T-helper 22 cell (primary cell): ENCODE results near the gene JMJD1C.
A peak's percentile ranks its signal among the peaks of the same experiment; 100 is the strongest.
"Not testable (repeated sequence)": the region's sequence is repeated elsewhere in the genome, so short reads cannot be mapped to it uniquely, and the experiment has no call there.

Experiments
- DNase-seq: peaks from one replicate; pipeline ENCODE4 v3.0.0-alpha.2; 2020; ENCODE audit warnings: low read depth

Gene JMJD1C

DNA sequence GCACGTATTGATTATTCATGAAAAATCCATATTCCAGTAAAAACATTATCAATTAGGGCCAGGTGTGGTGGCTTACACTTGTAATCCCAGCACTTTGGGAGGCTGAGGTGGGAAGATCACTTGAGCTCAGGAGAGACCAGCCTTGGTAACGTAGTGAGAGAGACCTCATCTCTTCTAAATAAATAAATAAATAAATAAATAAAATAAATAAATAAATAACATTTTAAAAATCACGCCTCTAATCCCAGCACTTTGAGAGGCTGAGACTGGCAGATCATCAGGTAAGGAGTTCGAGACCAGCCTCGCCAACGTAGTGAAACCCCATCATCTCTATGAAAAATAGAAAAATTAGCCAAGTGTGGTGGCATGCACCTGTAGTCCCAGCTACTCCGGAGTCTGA is 300.5 kb downstream of the JMJD1C start:
- DNase-seq = no peak

- DNase-seq = no peak
Observed at GRCh38 chr10:63164166-63164623, 301.6 kb downstream of the JMJD1C start.

DNA sequence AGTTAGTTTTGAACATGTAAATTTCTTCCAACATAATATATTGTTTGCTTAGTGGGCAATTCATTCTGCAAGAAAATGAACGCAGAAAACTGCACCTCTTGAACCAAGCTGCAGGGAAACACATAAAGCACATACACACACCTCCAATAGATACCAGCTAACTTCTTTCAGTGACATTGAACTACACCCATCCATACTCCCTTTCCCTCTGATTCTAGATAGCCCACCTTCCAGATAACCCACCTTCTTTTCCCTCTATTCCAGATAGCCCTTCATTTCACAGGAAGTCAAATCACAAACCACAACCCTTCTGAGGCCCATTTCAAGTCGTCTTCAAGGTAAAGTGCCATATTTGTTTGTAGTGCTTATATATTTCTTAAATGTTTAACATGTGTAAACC is 304.2 kb downstream of the JMJD1C start:
- no peak for DNase-seq

DNA sequence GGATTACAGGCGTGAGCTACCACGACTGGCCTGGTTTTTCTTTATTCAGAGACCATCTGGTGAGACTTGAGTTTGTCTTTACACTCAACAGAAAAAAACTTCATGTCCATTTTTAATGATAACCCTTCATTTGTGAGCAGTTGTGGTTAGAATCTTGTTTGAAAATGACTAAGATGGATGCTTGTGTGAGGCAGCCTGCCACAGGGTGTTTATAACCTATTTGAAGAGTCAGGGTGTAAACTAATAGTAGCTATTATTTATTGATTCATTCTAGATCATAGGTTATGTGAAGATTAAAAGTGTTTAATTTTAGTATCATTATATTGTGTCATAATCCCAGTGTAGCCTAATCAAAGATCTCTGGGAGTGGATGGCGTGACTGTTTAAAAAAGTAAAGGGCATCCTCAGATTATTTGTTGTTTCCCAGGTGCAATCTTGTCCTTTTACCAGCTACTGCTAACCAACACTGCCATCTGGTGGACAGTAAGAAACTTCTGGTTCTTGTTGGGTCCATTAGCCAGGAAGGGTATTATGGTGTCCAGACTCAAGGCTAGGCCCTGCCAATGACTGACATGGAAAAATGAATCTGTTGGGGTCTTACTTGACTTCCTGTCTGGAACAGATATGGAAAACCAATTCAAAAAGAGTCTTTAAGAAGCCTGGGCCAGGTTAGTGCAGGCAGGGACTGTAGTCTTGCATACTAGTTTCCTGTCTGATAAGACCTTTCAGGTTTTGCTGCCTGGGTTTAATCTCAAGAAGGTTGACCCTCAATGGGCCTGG is 307.7 kb downstream of the JMJD1C start:
- DNase-seq = peak; percentile 19

DNA sequence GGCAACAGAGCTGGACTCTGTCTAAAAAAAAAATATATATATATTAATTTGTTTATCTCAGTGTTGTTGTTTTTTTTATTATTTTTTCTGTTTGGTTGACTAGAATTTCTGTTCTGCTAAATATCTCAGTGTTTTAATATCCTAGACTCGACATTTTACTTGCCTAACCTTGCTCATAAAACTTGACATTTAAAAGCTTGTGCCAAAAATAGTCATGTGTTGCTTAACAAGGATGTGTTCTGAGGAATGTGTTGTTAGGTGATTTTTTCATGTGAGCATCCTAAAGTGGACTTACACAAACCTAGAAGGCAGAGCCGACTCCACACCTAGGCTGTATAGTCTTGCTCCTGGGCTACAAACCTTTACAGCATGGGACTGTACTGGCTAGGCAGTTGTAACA is 309.5 kb downstream of the JMJD1C start:
- no peak for DNase-seq

DNA sequence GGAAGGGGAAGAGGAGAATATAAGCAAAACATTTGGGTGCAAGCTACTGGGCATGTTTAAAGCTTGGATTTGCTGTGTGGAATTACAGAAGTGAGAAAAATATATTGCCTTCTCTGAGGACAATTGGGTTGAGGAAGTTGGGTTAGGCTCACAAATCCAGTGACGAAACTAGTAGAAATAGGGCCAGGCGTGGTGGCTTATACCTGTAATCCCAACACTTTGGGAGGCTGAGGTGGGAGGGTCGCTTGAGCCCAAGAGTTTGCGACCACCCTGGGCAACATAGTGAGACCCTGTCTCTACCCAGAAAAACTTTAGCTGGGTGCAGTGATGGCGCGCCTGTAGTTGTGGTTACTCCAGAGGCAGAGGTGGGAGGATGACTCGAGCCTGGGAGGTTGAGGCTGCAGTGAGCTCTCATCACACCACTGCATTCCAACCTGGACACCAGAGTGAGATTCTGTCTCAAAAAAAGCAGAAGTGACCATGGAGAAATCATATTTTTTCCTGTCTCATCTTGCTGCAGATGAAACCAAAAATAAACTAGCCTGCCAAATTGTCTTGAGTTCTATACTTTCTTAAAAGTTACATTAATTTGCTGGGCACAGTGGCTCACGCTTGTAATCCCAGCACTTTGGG is 310.3 kb downstream of the JMJD1C start:
- DNase-seq = no peak

DNA sequence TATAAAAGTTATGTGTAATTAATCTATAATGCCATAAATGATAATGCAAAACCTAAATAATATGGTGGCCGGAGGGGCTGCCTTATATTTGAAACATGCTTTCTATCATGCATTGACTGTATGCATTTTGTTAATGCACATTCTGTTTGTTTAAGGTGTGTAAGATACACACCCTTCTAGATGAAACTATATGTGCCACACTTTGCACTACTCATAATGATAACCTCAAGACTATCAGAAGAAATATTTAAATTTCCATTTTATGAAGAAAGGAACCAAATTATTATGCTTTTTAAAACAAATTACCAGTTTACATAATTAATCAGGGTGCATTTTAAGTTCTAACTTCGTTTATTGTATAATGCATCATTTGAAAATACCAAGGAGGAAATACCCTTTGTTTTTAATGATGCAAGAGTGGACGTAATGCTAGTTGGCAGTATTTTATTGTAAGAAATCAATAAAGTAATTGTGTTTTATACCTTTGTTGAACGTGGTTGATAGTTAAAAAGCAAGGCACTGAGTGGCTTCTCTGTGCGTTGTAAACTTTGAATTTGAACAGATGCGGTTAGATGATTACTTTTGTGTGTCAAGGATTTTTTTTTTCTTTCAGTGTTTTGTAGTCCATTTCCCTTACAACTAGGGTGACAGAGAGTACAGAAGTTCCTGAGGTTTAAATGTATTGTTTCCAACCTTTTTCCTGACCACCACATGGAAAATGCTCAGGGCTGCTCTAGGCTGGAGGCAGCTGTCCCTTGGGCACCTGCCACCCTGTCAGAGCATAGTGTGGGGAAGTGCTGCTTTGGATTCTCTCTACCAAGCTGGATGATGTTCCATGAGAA is 311.0 kb downstream of the JMJD1C start:
- DNase-seq = no peak

DNA sequence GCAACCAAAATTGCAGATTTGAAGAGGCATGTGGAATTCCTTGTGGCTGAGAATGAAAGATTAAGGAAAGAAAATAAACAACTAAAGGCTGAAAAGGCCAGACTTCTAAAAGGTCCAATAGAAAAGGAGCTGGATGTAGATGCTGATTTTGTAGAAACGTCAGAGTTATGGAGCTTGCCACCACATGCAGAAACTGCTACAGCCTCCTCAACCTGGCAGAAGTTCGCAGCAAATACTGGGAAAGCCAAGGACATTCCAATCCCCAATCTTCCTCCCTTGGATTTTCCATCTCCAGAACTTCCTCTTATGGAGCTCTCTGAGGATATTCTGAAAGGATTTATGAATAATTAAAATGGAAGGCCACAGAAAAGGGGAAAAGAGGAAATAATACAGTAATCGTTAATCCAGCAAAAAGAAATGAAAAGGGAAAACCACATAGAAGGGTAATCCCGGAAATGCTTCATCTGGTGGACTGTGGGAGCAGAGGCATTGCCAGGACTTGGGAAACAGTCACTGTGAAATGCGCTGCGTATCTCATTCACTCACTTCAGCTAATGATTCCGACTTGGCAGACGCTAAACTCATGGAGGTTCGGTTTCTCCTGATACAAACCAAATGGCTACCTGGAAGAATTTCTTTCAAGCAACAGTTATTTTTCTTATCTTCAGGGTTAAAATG is 311.8 kb downstream of the JMJD1C start:
- DNase-seq = not testable (repeated sequence)

DNA sequence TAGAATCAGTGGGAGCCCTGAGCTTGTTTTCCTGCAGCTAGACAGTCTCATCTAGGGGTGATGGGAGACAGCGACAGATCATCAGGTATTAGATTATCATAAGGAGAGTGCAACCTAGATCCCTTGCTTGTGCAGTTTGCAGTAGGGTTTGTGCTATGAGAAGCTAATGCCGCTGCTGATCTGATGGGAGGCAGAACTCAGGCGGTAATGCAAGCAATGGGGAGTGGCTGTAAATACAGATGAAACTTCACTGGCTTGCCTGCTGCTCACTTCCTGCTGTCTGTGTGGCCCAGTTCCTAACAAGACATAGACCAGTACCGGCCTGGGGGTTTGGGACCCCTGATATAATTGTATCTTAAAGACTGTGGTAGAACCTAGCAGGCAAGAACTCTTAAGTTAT is 315.0 kb downstream of the JMJD1C start:
- DNase-seq = no peak

- DNase-seq = no peak
Observed at GRCh38 chr10:63146503-63146902, 319.3 kb downstream of the JMJD1C start.

GRCh38 chr10:63145782-63146181 is 320.0 kb downstream of the JMJD1C start:
- no peak for DNase-seq

DNA sequence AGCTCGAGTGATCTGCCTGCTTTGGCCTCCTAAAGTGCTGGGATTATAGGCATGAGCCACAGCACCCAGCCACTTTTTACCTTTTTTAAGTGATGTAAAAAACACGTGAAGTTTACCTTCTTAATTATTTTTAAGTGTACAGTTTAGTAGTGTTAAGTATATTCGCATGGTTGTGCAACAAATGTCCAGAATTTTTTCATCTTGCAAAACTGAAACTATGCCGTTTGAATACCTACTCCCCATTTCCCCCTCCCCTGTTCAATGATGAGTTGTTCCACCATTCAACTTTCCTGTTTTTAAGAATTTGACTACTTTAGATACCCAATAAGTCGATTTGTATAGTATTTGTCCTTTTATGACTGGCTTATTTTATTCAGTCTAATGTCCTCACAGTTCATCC is 321.8 kb downstream of the JMJD1C start:
- no peak for DNase-seq

GRCh38 chr10:63142136-63142535 is 323.6 kb downstream of the JMJD1C start:
- no peak for DNase-seq

- DNase-seq = no peak
Observed at GRCh38 chr10:63140077-63140476, 325.7 kb downstream of the JMJD1C start.

DNA sequence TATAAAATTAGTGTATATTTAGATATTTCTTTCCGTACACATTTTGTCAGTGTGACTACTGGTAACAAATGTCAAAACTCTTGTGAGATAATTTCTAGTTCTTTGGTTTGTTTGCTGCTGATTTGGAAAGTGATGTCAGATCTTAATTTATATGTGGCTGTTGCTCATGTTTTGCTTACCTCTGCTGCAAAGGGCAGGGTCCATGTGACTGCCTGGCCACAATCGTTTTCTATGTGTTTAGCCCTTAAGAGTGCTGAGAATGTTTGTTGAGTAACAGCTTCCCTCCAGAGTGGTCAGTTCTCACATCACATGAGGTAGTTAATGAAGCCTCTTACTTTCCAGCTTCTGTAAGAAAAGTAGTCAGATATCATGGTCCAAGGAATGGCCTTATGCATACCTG is 328.5 kb downstream of the JMJD1C start:
- DNase-seq = no peak

GRCh38 chr10:63133821-63134557 is 331.8 kb downstream of the JMJD1C start:
- DNase-seq = no peak

GRCh38 chr10:63133056-63133820 is 332.5 kb downstream of the JMJD1C start, which contains the start of gene NRBF2:
Gene NRBF2 (plus strand): TSS chr10:63133328. CDS start chr10:63133471, 143 bp downstream.
- peak; percentile 92 for DNase-seq

GRCh38 chr10:63132651-63133055 is 333.1 kb downstream of the JMJD1C start:
- no peak for DNase-seq

- DNase-seq = no peak
Observed at GRCh38 chr10:63129888-63130287, 335.9 kb downstream of the JMJD1C start.

- DNase-seq = no peak
Observed at GRCh38 chr10:63128443-63128842, 337.3 kb downstream of the JMJD1C start.

GRCh38 chr10:63125459-63125858 is 340.3 kb downstream of the JMJD1C start:
- DNase-seq = no peak
